ENCODE measurements around the gene CYP11A1. TPM values are rescaled to one million over a fixed set of nuclear protein-coding genes. Genes with fewer than 3 reads are reported as not detected.

CYP11A1 gene
- total RNA-seq, 1 donor from 2014 or later = 0.82 TPM

DNA sequence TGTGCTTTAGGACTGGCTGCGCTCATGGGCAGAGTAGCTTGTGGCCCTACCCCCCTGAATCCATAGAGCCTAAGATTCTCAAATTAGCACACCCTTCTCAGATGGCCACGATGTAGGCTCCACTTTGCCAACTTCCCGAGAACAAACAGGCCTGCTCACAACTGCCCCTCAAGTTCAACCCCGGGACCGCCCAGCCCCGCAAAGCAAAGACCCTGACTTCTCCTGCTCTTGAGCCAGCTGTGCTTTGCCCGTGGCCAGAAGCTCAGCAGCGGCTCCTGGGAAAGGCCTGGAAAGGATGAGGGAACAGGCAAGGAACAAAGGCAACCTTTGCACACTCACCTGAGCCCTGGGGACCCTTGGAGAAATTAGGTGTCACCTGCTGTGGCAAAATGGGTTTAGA lies 32.0 kb downstream of the CYP11A1 start:
- Mint-ChIP-seq H3K9me3 (ENCODE audit: unreplicated experiment) (no peaks in the 10 kb centered on the region), H3K36me3 (ENCODE audit: low read depth, unreplicated experiment) (peaks cover 9% of the 10 kb centered on the region), H3K27me3 (ENCODE audit: unreplicated experiment) (peaks cover 15% of the 10 kb centered on the region), H3K4me3 (ENCODE audit: unreplicated experiment) (no peak overlapping the region), H3K4me1 (ENCODE audit: unreplicated experiment) (peaks cover 9% of the 10 kb centered on the region), H3K27ac (ENCODE audit: unreplicated experiment) (no peak overlapping the region)
- TF ChIP-seq, protein P1, sequence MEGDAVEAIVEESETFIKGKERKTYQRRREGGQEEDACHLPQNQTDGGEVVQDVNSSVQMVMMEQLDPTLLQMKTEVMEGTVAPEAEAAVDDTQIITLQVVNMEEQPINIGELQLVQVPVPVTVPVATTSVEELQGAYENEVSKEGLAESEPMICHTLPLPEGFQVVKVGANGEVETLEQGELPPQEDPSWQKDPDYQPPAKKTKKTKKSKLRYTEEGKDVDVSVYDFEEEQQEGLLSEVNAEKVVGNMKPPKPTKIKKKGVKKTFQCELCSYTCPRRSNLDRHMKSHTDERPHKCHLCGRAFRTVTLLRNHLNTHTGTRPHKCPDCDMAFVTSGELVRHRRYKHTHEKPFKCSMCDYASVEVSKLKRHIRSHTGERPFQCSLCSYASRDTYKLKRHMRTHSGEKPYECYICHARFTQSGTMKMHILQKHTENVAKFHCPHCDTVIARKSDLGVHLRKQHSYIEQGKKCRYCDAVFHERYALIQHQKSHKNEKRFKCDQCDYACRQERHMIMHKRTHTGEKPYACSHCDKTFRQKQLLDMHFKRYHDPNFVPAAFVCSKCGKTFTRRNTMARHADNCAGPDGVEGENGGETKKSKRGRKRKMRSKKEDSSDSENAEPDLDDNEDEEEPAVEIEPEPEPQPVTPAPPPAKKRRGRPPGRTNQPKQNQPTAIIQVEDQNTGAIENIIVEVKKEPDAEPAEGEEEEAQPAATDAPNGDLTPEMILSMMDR (IDR thresholded peaks at IDR 0.05; ENCODE audit: unreplicated experiment) = no peak
- DNase-seq (ENCODE audit: low spot score) = no peak

GRCh38 chr15:74334127-74334526 lies 33.3 kb downstream of the CYP11A1 start:
- DNase-seq (ENCODE audit: low spot score) = no peak
- Mint-ChIP-seq H3K9me3 (ENCODE audit: unreplicated experiment) (no peaks in the 10 kb centered on the region), H3K4me1 (ENCODE audit: unreplicated experiment) (peaks cover 18% of the 10 kb centered on the region), H3K4me3 (ENCODE audit: unreplicated experiment) (no peak overlapping the region), H3K27ac (ENCODE audit: unreplicated experiment) (no peak overlapping the region), H3K27me3 (ENCODE audit: unreplicated experiment) (peaks cover 17% of the 10 kb centered on the region), H3K36me3 (ENCODE audit: low read depth, unreplicated experiment) (peaks cover 9% of the 10 kb centered on the region)
- TF ChIP-seq, protein P1 (IDR thresholded peaks at IDR 0.05; ENCODE audit: unreplicated experiment) = no peak

- no peak for DNase-seq (ENCODE audit: low spot score)
- Mint-ChIP-seq H3K27ac (ENCODE audit: unreplicated experiment) (no peak overlapping the region), H3K9me3 (ENCODE audit: unreplicated experiment) (no peaks in the 10 kb centered on the region), H3K4me3 (ENCODE audit: unreplicated experiment) (no peak overlapping the region), H3K4me1 (ENCODE audit: unreplicated experiment) (peaks cover 21% of the 10 kb centered on the region), H3K27me3 (ENCODE audit: unreplicated experiment) (peaks cover 17% of the 10 kb centered on the region), H3K36me3 (ENCODE audit: low read depth, unreplicated experiment) (peaks cover 9% of the 10 kb centered on the region)
- TF ChIP-seq, protein P1 (IDR thresholded peaks at IDR 0.05; ENCODE audit: unreplicated experiment) = no peak
Measured at GRCh38 chr15:74333662-74334061, 33.8 kb downstream of the CYP11A1 start.

DNA sequence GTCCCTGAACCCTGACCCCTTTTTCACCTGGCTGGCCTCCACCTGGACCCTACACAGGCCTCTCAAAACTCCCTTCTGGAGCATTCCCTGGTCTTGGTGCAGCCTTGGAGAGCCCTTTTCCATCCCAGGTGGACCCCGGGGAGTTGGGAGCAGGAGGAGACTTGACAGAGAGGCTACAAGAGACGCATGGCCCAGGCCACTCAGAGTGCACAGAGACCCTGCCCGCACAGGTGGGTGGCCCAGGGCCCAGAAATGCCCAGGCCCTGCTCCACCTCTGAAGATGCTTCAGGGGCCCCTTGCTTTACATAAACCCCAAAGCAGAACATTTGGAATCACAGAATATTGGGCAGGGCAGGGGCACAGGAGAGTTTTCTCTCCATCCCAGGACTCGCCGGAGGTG lies 34.4 kb downstream of the CYP11A1 start:
- Mint-ChIP-seq H3K9me3 (ENCODE audit: unreplicated experiment) (no peaks in the 10 kb centered on the region), H3K27ac (ENCODE audit: unreplicated experiment) (no peak overlapping the region), H3K36me3 (ENCODE audit: low read depth, unreplicated experiment) (peaks cover 6% of the 10 kb centered on the region), H3K27me3 (ENCODE audit: unreplicated experiment) (peaks cover 17% of the 10 kb centered on the region), H3K4me1 (ENCODE audit: unreplicated experiment) (peaks cover 27% of the 10 kb centered on the region), H3K4me3 (ENCODE audit: unreplicated experiment) (no peak overlapping the region)
- no peak for DNase-seq (ENCODE audit: low spot score)
- TF ChIP-seq, protein P1 (IDR thresholded peaks at IDR 0.05; ENCODE audit: unreplicated experiment) = no peak

DNA sequence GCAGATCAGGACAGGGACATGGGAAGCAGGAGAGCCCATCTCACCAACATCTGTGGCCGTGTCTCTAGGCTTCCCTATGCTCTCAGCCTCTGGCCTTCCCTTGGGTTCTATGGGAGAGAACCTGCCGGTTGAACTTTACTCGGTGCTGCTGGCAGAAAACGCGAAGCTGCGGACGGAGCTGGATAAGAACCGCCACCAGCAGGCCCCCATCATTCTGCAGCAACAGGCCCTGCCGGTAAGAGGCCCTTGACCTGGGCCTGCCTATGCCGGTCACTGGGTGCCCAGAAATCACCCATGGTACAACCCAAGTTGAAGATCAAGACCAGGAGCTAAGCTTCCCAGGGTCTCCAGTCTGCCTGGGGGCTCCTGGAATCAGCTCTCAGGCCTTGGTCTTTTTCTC lies 34.8 kb downstream of the CYP11A1 start:
- peaks cover 32% of the 10 kb centered on the region for H3K4me1 Mint-ChIP-seq (ENCODE audit: unreplicated experiment)
- H3K9me3 Mint-ChIP-seq (ENCODE audit: unreplicated experiment) = no peaks in the 10 kb centered on the region
- no peak overlapping the region for H3K27ac Mint-ChIP-seq (ENCODE audit: unreplicated experiment)
- DNase-seq (ENCODE audit: low spot score) = no peak
- H3K4me3 Mint-ChIP-seq (ENCODE audit: unreplicated experiment) = no peak overlapping the region
- TF ChIP-seq, protein P1 (IDR thresholded peaks at IDR 0.05; ENCODE audit: unreplicated experiment) = no peak
- H3K27me3 Mint-ChIP-seq (ENCODE audit: unreplicated experiment) = peaks cover 18% of the 10 kb centered on the region
- H3K36me3 Mint-ChIP-seq (ENCODE audit: low read depth, unreplicated experiment) = peaks cover 5% of the 10 kb centered on the region
